Fibroblast of lung (primary cell): ENCODE data around the gene CHST13.

Experiments used
- EZH2 ChIP-seq: IDR thresholded peaks from 2 replicates; pipeline ENCODE4 v1.5.1; 2012; ENCODE audit warnings: low read length, control low read depth, mild to moderate bottlenecking; ENCODE audit errors: missing control alignments
- TF ChIP-seq, protein P1 (sequence below), 2 donors: IDR thresholded peaks in 1 of 2; conservative IDR thresholded peaks in 1 of 2; 1 replicate in 1 of 2; 2 replicates in 1 of 2; pipeline ENCODE4 v1.5.1; 2011 to 2012; ENCODE audit warnings: low read length in 2 of 2, control low read depth in 1 of 2, inconsistent platforms in 1 of 2, low read depth in 1 of 2, mild to moderate bottlenecking in 1 of 2

DNA sequence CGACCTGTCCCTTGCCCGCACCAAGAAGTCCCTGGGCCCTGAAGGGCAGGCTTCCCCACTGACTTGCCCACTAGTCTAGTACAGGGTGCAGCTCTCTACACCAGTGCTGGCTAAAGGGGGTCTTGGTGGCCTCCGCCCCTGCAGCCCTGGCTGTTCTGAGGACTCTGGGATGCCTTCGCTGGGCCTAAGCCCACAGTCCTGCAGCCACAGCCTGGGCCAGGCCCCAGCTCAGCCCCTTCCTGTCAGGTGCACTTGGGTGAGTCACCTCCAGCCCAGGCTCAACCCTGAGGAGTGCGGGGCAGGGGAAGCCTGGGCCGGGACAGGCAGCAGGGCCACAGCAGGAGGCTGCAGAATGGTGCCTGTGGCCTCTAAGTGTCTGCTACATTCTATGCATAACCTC lies 33.8 kb downstream of the CHST13 start:
- TF ChIP-seq, protein P1, sequence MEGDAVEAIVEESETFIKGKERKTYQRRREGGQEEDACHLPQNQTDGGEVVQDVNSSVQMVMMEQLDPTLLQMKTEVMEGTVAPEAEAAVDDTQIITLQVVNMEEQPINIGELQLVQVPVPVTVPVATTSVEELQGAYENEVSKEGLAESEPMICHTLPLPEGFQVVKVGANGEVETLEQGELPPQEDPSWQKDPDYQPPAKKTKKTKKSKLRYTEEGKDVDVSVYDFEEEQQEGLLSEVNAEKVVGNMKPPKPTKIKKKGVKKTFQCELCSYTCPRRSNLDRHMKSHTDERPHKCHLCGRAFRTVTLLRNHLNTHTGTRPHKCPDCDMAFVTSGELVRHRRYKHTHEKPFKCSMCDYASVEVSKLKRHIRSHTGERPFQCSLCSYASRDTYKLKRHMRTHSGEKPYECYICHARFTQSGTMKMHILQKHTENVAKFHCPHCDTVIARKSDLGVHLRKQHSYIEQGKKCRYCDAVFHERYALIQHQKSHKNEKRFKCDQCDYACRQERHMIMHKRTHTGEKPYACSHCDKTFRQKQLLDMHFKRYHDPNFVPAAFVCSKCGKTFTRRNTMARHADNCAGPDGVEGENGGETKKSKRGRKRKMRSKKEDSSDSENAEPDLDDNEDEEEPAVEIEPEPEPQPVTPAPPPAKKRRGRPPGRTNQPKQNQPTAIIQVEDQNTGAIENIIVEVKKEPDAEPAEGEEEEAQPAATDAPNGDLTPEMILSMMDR (conservative IDR thresholded peaks at IDR 0.05 in 1 of 2, IDR thresholded peaks at IDR 0.05 in 1 of 2; ENCODE audit: low read depth in 1 of 2, low read length in 2 of 2) = no peak
- no peak for TF ChIP-seq EZH2
